AG09309 (cell line): Measurements from ENCODE around the gene KAZN.

Experiments
- DNase-seq: peaks from one replicate; pipeline ENCODE4 v3.0.0-alpha.2; 2010; ENCODE audit warnings: low read depth
- H3K4me3 ChIP-seq: 2 replicates; pipeline ENCODE4 v1.5.1; 2011; ENCODE audit warnings: mild to moderate bottlenecking, low read depth, low read length, moderate library complexity; ENCODE audit not compliant: control insufficient read depth
- CTCF ChIP-seq: IDR thresholded peaks from 2 replicates; pipeline ENCODE4 v1.5.1; 2011; ENCODE audit warnings: mild to moderate bottlenecking, low read depth, low read length, inconsistent platforms; ENCODE audit not compliant: insufficient read depth, control insufficient read depth; ENCODE audit errors: missing control alignments

The KAZN gene

GRCh38 chr1:14755518-14756252 is 157.2 kb downstream of the KAZN start:
- TF ChIP-seq CTCF, result no peak
- DNase-seq, result no peak
- H3K4me3 ChIP-seq, result no peak overlapping the region

- DNase-seq, result no peak
- no peak overlapping the region for H3K4me3 ChIP-seq
- no peak for TF ChIP-seq CTCF
Observed at GRCh38 chr1:14756589-14757285, 158.3 kb downstream of the KAZN start.

- no peak for TF ChIP-seq CTCF
- no peak for DNase-seq
- H3K4me3 ChIP-seq, result no peak overlapping the region
Observed at GRCh38 chr1:14757286-14757625, 158.8 kb downstream of the KAZN start.

GRCh38 chr1:14759042-14759818 is 160.7 kb downstream of the KAZN start:
- no peak for DNase-seq
- no peak overlapping the region for H3K4me3 ChIP-seq
- TF ChIP-seq CTCF, result no peak

- TF ChIP-seq CTCF, result no peak
- H3K4me3 ChIP-seq, result no peak overlapping the region
- DNase-seq, result no peak
Observed at GRCh38 chr1:14759843-14760242, 161.4 kb downstream of the KAZN start.

GRCh38 chr1:14760780-14761179 is 162.3 kb downstream of the KAZN start:
- no peak overlapping the region for H3K4me3 ChIP-seq
- DNase-seq, result no peak
- no peak for TF ChIP-seq CTCF
